Esophagus squamous epithelium (tissue), 5 donors: ENCODE results near the gene LIN7B. TPM values are rescaled to one million over a fixed set of nuclear protein-coding genes. Genes with fewer than 3 reads are reported as not detected.

Source experiments
- DNase-seq: peaks from one replicate; lab custom pipeline; 2025; lab: John Stamatoyannopoulos, UW
- H3K27ac ChIP-seq, 4 donors: fragments of 200-600 bp; sonication (generic); one replicate each; pipeline ENCODE4 v1.5.1; 2016 to 2019; ENCODE audit warnings: mild to moderate bottlenecking in 1 of 4
- H3K27me3 ChIP-seq, 4 donors: fragments of 200-600 bp; sonication (generic); 1 replicate in 3 of 4; 2 replicates in 1 of 4; pipeline versions ENCODE4 v1.5.1 to v1.6.0; 2017 to 2021; ENCODE audit warnings: antibody characterized with exemption in 1 of 4
- H3K36me3 ChIP-seq, 3 donors: fragments of 200-600 bp; sonication (generic); one replicate each; pipeline ENCODE4 v1.5.1; 2016 to 2019
- H3K4me1 ChIP-seq, 3 donors: fragments of 200-600 bp; sonication (generic); one replicate each; pipeline ENCODE4 v1.5.1; 2017 to 2019
- H3K4me3 ChIP-seq, 4 donors: fragments of 200-600 bp; sonication (generic); 1 replicate in 3 of 4; 2 replicates in 1 of 4; pipeline ENCODE4 v1.5.1; 2016 to 2019; ENCODE audit warnings: mild to moderate bottlenecking in 2 of 4, moderate library complexity in 1 of 4
- H3K9me3 ChIP-seq, 3 donors: fragments of 200-600 bp; sonication (generic); one replicate each; pipeline ENCODE4 v1.5.1; 2016 to 2019
- POLR2A ChIP-seq, 4 donors: fragments of 450-650 bp; IDR thresholded peaks; one replicate each; pipeline ENCODE4 v1.6.1; 2017; ENCODE audit warnings: antibody characterized with exemption in 4 of 4, mild to moderate bottlenecking in 4 of 4, moderate library complexity in 3 of 4
- WGBS, 2 donors: methylation state at CpG; one replicate each; pipeline ENCODE4 v1.1.5; 2018; 5-methylcytosine and 5-hydroxymethylcytosine counted together
- intact Hi-C: fragments of 100-400 bp; cut with DNase I; formaldehyde crosslinking; loops from one replicate; pipeline ENCODE4 v1.15.0; 2022
- total RNA-seq, 4 donors: library from RNA; depleted of rRNA; stranded (reverse); fragments of >200 nt; gene quantifications; one replicate each; pipeline ENCODE4 v1.1.0, GENCODE V29; 2016
- TF ChIP-seq, protein P1 (sequence below), 6 experiments: fragments of 450-650 bp in 4 of 6; fragments of 200-600 bp in 2 of 6; sonication (generic) in 2 of 6; IDR thresholded peaks; one replicate each; pipeline ENCODE4 v1.5.1; 2016 to 2019; ENCODE audit warnings: antibody characterized with exemption in 6 of 6, mild to moderate bottlenecking in 4 of 6, moderate library complexity in 4 of 6
- donor health status: DM: yes; HTN: yes; CAD: no.

LIN7B gene
- total RNA-seq, 4 donors from 2014 or later: 5.7 to 14.1 (median 10.1) TPM

DNA sequence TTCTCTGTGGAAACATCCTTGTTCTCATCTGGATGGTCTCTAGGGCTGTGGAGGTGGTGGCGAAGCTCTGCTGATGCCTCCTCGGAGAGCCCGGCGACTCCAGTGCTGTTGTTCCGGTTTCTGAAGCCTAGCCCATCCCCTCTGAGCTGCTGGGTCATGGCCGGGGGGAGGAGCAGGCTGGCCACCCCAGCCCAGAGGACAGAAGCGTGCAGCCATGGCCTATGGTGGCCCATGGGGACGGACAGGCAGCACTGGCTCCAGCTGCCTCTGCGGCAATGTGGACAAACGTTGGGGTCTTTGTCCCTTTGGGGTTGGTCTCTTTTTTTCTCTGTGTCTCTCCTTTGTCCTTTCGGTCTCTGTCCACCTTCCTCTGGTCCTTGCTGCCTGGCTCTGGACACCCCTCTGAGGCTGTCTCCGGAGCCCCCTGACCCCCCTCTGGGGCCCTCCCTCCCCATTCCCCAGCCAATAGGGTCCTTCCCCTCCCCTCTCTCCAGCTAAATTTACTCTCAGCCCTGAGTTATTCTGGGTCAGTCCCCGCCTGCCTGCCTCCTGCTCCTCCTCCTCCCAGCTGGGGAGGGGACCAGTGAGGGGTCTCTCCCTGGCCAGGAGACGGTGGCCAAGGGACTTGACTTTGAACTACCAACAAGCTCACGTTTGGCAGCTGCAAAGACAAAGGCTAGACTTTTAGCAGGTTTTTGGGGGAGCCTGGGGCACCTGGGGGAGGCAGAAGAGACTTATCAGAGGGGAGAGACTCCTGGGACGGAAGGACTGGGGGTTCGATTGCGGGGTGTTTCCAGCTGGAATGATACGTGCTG, 41.0 kb downstream of the LIN7B start, which contains the start of gene HRC:
TSS of gene HRC (minus strand) at position 392 of the 815 bp plus-strand sequence. CDS start at position 233, 159 bp downstream.
- 55 to 65% methylated on average over 9 of the region's 19 CpGs for WGBS, 2 donors
- no peaks in the 10 kb centered on the region for H3K9me3 ChIP-seq
- no peaks in the 10 kb centered on the region for H3K36me3 ChIP-seq
- TF ChIP-seq POLR2A (IDR thresholded peaks at IDR 0.05): no peak
- TF ChIP-seq, protein P1, sequence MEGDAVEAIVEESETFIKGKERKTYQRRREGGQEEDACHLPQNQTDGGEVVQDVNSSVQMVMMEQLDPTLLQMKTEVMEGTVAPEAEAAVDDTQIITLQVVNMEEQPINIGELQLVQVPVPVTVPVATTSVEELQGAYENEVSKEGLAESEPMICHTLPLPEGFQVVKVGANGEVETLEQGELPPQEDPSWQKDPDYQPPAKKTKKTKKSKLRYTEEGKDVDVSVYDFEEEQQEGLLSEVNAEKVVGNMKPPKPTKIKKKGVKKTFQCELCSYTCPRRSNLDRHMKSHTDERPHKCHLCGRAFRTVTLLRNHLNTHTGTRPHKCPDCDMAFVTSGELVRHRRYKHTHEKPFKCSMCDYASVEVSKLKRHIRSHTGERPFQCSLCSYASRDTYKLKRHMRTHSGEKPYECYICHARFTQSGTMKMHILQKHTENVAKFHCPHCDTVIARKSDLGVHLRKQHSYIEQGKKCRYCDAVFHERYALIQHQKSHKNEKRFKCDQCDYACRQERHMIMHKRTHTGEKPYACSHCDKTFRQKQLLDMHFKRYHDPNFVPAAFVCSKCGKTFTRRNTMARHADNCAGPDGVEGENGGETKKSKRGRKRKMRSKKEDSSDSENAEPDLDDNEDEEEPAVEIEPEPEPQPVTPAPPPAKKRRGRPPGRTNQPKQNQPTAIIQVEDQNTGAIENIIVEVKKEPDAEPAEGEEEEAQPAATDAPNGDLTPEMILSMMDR (IDR thresholded peaks at IDR 0.05): no peak
- peak within 1 kb of the TSS in 3 of 4 donors; percentile 41 to 58 (median 55) for H3K27ac ChIP-seq
- no peaks in the 10 kb centered on the region for H3K27me3 ChIP-seq
- intact Hi-C loops: no loop called here
- DNase-seq: no peak
- peaks cover 27 to 54% (median 29%) of the 10 kb centered on the region in 3 donors for H3K4me1 ChIP-seq
- peak within 1 kb of the TSS in 2 of 4 donors; percentile 16 to 26 for H3K4me3 ChIP-seq

DNA sequence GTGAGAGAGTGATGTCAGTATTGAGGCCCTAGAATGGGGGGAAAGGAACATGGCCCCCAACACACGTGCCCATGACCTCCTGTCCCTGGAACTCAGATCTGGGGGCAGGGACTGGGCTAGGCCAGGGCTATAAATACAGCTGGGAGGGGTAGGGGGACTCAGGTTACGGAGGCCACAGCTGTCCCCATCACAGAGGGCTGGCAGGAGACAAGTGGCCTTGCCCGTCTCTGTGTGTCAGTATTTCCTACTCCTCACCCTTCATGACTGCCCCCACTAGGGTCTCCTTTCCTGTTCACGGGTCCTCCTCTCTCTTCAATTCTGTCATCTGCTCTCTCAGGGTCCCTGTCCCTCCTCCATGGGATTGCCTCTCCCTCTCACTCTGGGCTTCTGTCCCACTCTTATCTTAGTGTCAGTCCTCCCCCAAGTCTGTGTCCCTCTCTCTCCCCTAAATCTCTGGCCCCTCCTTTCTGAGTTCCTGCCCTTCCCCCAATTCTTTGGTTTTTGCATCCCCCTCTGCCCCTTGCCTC, 41.7 kb downstream of the LIN7B start:
- DNase-seq: no peak
- peak overlapping the region in 3 of 4 donors; percentile 34 to 58 (median 41) for H3K27ac ChIP-seq

DNA sequence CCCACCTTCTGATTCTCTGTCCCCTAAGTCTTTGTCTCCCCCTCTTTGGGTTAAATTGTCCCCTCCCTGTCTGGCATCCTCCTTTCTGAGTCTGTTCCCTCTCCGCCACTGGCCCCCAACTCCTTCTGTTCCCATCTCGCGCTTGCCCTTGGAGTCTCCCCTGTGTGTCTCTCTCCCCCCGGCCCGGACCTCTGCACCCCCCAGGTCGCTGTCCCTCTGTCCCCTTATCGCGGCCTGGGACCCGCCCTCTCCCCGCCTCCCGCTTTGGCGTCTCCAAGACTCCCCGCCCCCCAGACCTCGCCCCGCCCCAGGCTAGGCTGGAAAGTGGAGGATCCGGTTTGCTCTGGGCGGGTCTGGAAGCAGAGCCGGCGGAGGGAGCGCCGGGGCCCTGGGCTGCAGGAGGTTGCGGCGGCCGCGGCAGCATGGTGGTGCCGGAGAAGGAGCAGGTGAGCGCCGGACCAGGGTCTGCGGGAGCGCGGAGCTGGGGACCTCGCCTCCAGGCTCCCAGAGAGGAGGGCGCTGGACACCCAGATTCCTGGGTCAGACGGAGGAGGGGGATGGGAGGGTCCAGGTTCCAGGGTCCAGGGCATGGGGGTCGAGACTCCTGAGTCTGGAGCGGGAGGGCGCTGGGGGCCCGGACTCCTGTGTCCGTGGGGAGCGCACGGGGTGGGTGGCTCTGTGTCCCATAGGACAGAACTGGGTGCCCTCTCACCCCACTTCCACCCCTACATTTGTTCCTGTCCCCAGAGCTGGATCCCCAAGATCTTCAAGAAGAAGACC, 43.5 kb downstream of the LIN7B start, which contains the start of gene TRPM4:
TSS of gene TRPM4 (plus strand) at position 348 of the 780 bp plus-strand sequence. CDS start at position 423, 75 bp downstream.
- intact Hi-C loops: no loop called here
- WGBS, 2 donors: 3 to 4% methylated on average over 9 to 13 of the region's 41 CpGs
- Histone ChIP-seq H3K27me3 (peaks cover 0 to 14% (median 0%) of the 10 kb centered on the region in 4 donors), H3K4me1 (peaks cover 7 to 39% (median 15%) of the 10 kb centered on the region in 3 donors), H3K36me3 (no peaks in the 10 kb centered on the region), H3K4me3 (peak within 1 kb of the TSS; percentile 72 to 93 (median 84)), H3K9me3 (no peaks in the 10 kb centered on the region), H3K27ac (peak within 1 kb of the TSS; percentile 84 to 94 (median 90))
- peak in 3 of 4 donors; percentile 53 to 82 (median 66) for TF ChIP-seq POLR2A (IDR thresholded peaks at IDR 0.05)
- TF ChIP-seq, protein P1 (IDR thresholded peaks at IDR 0.05): no peak
- DNase-seq: no peak

More for the DNA sequence above, 41.7 kb downstream of the LIN7B start:
- Histone ChIP-seq H3K4me1 (peaks cover 22 to 54% (median 25%) of the 10 kb centered on the region in 3 donors), H3K27me3 (peaks cover 0 to 5% (median 0%) of the 10 kb centered on the region in 4 donors), H3K36me3 (no peaks in the 10 kb centered on the region), H3K4me3 (peak overlapping the region in 2 of 4 donors; percentile 8 to 16), H3K9me3 (no peaks in the 10 kb centered on the region)
- WGBS, 2 donors: 48 to 57% methylated on average over 4 of the region's 4 CpGs
- TF ChIP-seq, protein P1 (IDR thresholded peaks at IDR 0.05): no peak
- TF ChIP-seq POLR2A (IDR thresholded peaks at IDR 0.05): no peak
- intact Hi-C loops: no loop called here

DNA sequence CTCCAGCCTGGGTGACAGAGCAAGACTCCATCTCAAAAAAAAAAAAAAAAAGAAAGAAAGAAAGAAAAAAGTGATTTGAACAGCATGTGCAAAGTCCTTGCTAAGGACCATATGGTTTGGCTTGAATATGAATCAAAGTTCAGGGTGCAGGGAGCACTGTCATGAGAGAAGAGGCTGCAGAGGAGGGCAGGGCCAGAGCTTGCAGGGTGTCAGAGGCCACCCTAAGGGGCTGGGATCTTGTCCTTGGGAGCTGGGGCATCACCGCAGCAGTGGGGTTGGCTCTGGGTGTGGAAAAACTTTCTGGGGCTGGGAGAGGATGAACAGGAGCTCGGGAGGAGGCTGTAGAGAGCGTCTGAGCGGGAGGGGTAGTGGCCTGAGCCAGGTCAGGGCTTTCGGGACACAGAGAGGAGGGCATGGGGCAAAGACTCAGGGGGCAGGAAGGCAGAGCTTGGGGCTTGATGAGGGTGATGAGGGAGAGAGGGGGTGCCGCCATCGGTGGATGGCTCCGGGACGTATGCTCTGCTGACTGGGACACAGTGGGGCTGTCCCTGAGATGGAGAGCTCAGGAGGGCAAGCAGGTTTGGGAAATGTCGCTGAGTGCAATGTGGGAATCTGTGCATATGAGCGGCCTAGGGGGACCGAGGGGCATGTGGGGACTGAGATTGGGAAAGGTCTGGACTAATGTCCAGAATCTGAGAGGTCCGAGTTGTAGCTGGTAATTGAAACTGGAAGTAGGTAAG, 46.5 kb downstream of the LIN7B start:
- Histone ChIP-seq H3K36me3 (no peaks in the 10 kb centered on the region), H3K9me3 (no peaks in the 10 kb centered on the region), H3K4me1 (peaks cover 12 to 52% (median 25%) of the 10 kb centered on the region in 3 donors), H3K27ac (no peak overlapping the region), H3K4me3 (no peak overlapping the region), H3K27me3 (peaks cover 0 to 23% (median 0%) of the 10 kb centered on the region in 4 donors)
- intact Hi-C loops: no loop called here
- DNase-seq: no peak
- TF ChIP-seq, protein P1 (IDR thresholded peaks at IDR 0.05): no peak
- no peak for TF ChIP-seq POLR2A (IDR thresholded peaks at IDR 0.05)
- 88 to 91% methylated on average over 13 of the region's 13 CpGs for WGBS, 2 donors
